Central memory CD8-positive, alpha-beta T cell (primary cell): ENCODE results near the gene CHST13.

Experiments used
- ATAC-seq: fragments of 150-1000 bp; cut with Tn5 transposase; replicated peaks from 2 replicates; pipeline ENCODE4 v1.10.0; 2022; ENCODE audit warnings: mild to moderate bottlenecking, moderate FRiP score, moderate number of reproducible peaks; ENCODE audit not compliant: poor library complexity, severe bottlenecking; ENCODE audit errors: extremely low read depth
- DNase-seq, 2 donors: peaks; one replicate each; pipeline ENCODE4 v3.0.0; 2021; ENCODE audit warnings: low spot score in 2 of 2
- H3K27ac Mint-ChIP-seq: one replicate; pipeline ENCODE4 v1.8.0; 2022; ENCODE audit warnings: low read depth, mild to moderate bottlenecking, moderate library complexity, mixed read lengths
- H3K27me3 Mint-ChIP-seq: one replicate; pipeline ENCODE4 v1.8.0; 2022; ENCODE audit warnings: mixed read lengths
- H3K36me3 Mint-ChIP-seq: one replicate; pipeline ENCODE4 v1.8.0; 2022; ENCODE audit warnings: mild to moderate bottlenecking, moderate library complexity, mixed read lengths; ENCODE audit not compliant: insufficient read depth
- H3K4me1 Mint-ChIP-seq: one replicate; pipeline ENCODE4 v1.8.0; 2022; ENCODE audit warnings: mixed read lengths
- H3K4me3 Mint-ChIP-seq: one replicate; pipeline ENCODE4 v1.8.0; 2022; ENCODE audit warnings: mild to moderate bottlenecking, moderate library complexity, mixed read lengths
- H3K9me3 Mint-ChIP-seq: one replicate; pipeline ENCODE4 v1.8.0; 2022; ENCODE audit warnings: mixed read lengths

CHST13 gene

GRCh38 chr3:126482503-126483255, 41.3 kb upstream of the CHST13 start:
- no peaks in the 10 kb centered on the region for H3K36me3 Mint-ChIP-seq
- no peak overlapping the region for H3K27ac Mint-ChIP-seq

GRCh38 chr3:126483321-126483761, 40.6 kb upstream of the CHST13 start:
- Mint-ChIP-seq H3K27me3 (no peaks in the 10 kb centered on the region), H3K9me3 (no peaks in the 10 kb centered on the region), H3K27ac (no peak overlapping the region), H3K4me1 (peaks cover 10% of the 10 kb centered on the region), H3K36me3 (no peaks in the 10 kb centered on the region), H3K4me3 (no peak overlapping the region)
- no peak for DNase-seq
- no peak for ATAC-seq

More at GRCh38 chr3:126482503-126483255, 41.3 kb upstream of the CHST13 start:
- H3K4me3 Mint-ChIP-seq: no peak overlapping the region
- DNase-seq (no peak), ATAC-seq (no peak)
- peaks cover 10% of the 10 kb centered on the region for H3K4me1 Mint-ChIP-seq
- H3K27me3 Mint-ChIP-seq: no peaks in the 10 kb centered on the region
- no peaks in the 10 kb centered on the region for H3K9me3 Mint-ChIP-seq

GRCh38 chr3:126484148-126484547, 39.8 kb upstream of the CHST13 start:
- no peak overlapping the region for H3K27ac Mint-ChIP-seq
- no peak overlapping the region for H3K4me3 Mint-ChIP-seq
- peaks cover 10% of the 10 kb centered on the region for H3K4me1 Mint-ChIP-seq
- DNase-seq (no peak), ATAC-seq (no peak)
- H3K27me3 Mint-ChIP-seq: no peaks in the 10 kb centered on the region
- no peaks in the 10 kb centered on the region for H3K9me3 Mint-ChIP-seq
- H3K36me3 Mint-ChIP-seq: peaks cover under 1% of the 10 kb centered on the region

- Mint-ChIP-seq H3K27ac (no peak overlapping the region), H3K9me3 (no peaks in the 10 kb centered on the region), H3K27me3 (no peaks in the 10 kb centered on the region), H3K36me3 (peaks cover 1% of the 10 kb centered on the region), H3K4me1 (peaks cover 10% of the 10 kb centered on the region), H3K4me3 (no peak overlapping the region)
- ATAC-seq (no peak), DNase-seq (no peak)
These were observed 39.3 kb upstream of the CHST13 start for GRCh38 chr3:126484662-126485061.

- Mint-ChIP-seq H3K4me3 (no peak overlapping the region), H3K36me3 (peaks cover 1% of the 10 kb centered on the region), H3K27ac (no peak overlapping the region), H3K4me1 (peaks cover 10% of the 10 kb centered on the region), H3K27me3 (no peaks in the 10 kb centered on the region), H3K9me3 (no peaks in the 10 kb centered on the region)
- DNase-seq (no peak), ATAC-seq (no peak)
These were observed 38.6 kb upstream of the CHST13 start for GRCh38 chr3:126485176-126485897.

GRCh38 chr3:126485956-126486355, 38.0 kb upstream of the CHST13 start:
- DNase-seq (no peak), ATAC-seq (no peak)
- Mint-ChIP-seq H3K36me3 (peaks cover 1% of the 10 kb centered on the region), H3K27me3 (no peaks in the 10 kb centered on the region), H3K4me3 (no peak overlapping the region), H3K9me3 (no peaks in the 10 kb centered on the region), H3K27ac (no peak overlapping the region), H3K4me1 (peaks cover 10% of the 10 kb centered on the region)

GRCh38 chr3:126486360-126486847, 37.6 kb upstream of the CHST13 start:
- DNase-seq (no peak), ATAC-seq (no peak)
- Mint-ChIP-seq H3K36me3 (peaks cover 1% of the 10 kb centered on the region), H3K27me3 (no peaks in the 10 kb centered on the region), H3K4me1 (peaks cover 10% of the 10 kb centered on the region), H3K9me3 (no peaks in the 10 kb centered on the region), H3K4me3 (no peak overlapping the region), H3K27ac (no peak overlapping the region)

- Mint-ChIP-seq H3K27ac (no peak overlapping the region), H3K36me3 (peaks cover 1% of the 10 kb centered on the region), H3K27me3 (no peaks in the 10 kb centered on the region), H3K9me3 (no peaks in the 10 kb centered on the region), H3K4me3 (no peak overlapping the region), H3K4me1 (peaks cover 10% of the 10 kb centered on the region)
- ATAC-seq (no peak), DNase-seq (no peak)
These were observed 36.7 kb upstream of the CHST13 start for GRCh38 chr3:126487151-126487771.

GRCh38 chr3:126488185-126488584, 35.8 kb upstream of the CHST13 start:
- Mint-ChIP-seq H3K27me3 (no peaks in the 10 kb centered on the region), H3K4me3 (no peak overlapping the region), H3K36me3 (peaks cover 1% of the 10 kb centered on the region), H3K4me1 (peaks cover 10% of the 10 kb centered on the region), H3K9me3 (no peaks in the 10 kb centered on the region), H3K27ac (no peak overlapping the region)
- DNase-seq (no peak), ATAC-seq (no peak)

- Mint-ChIP-seq H3K27ac (no peak overlapping the region), H3K9me3 (no peaks in the 10 kb centered on the region), H3K4me1 (peaks cover 10% of the 10 kb centered on the region), H3K4me3 (no peak overlapping the region), H3K27me3 (no peaks in the 10 kb centered on the region), H3K36me3 (peaks cover 1% of the 10 kb centered on the region)
- ATAC-seq (no peak), DNase-seq (no peak)
These were observed 34.9 kb upstream of the CHST13 start for GRCh38 chr3:126488886-126489569.

- Mint-ChIP-seq H3K4me3 (no peak overlapping the region), H3K27ac (no peak overlapping the region), H3K36me3 (peaks cover 1% of the 10 kb centered on the region), H3K4me1 (peaks cover 10% of the 10 kb centered on the region), H3K9me3 (no peaks in the 10 kb centered on the region), H3K27me3 (no peaks in the 10 kb centered on the region)
- no peak for ATAC-seq
- no peak for DNase-seq
These were observed 33.3 kb upstream of the CHST13 start for GRCh38 chr3:126490619-126491018.

GRCh38 chr3:126491221-126492013, 32.5 kb upstream of the CHST13 start:
- DNase-seq: no peak
- Mint-ChIP-seq H3K4me3 (no peak overlapping the region), H3K27me3 (no peaks in the 10 kb centered on the region), H3K9me3 (no peaks in the 10 kb centered on the region), H3K27ac (no peak overlapping the region), H3K36me3 (peaks cover 1% of the 10 kb centered on the region), H3K4me1 (peaks cover 8% of the 10 kb centered on the region)
- ATAC-seq: no peak
